Endothelial cell of umbilical vein (primary cell): Measurements from ENCODE around the gene AKR1C2. TPM values are rescaled to one million over a fixed set of nuclear protein-coding genes. Genes with fewer than 3 reads are reported as not detected.
"Not testable (repeated sequence)": the region's sequence is repeated elsewhere in the genome, so short reads cannot be mapped to it uniquely, and the experiment has no call there.

Experiments used
- BruUV-seq: library from RNA; stranded (reverse); fragments of 400-500 nt; replicated peaks from 2 replicates; lab custom pipeline; 2021; lab: Mats Ljungman, UMichigan
- CTCF ChIA-PET: fragments of 300-600, 350-600 bp; sonication (Branson Sonifier 250); formaldehyde crosslinking; loops from one replicate; lab custom pipeline; 2021; ENCODE audit warnings: antibody characterized with exemption, inconsistent platforms; lab: Charles Lee
- POLR2A ChIA-PET: fragments of 300-600, 350-600 bp; sonication (Branson Sonifier 250); formaldehyde crosslinking; loops from one replicate; lab custom pipeline; 2021; ENCODE audit warnings: antibody characterized with exemption, inconsistent platforms; lab: Charles Lee
- DNase-seq: peaks from one replicate; pipeline ENCODE4 v3.0.0-alpha.2; 2011; ENCODE audit warnings: low read depth, low spot score
- FAIRE-seq: peaks from 2 replicates; lab custom pipeline; 2011; peaks lifted over from hg19 to GRCh38; lab: Jason Lieb, UNC
- H2AFZ ChIP-seq: 2 replicates; pipeline ENCODE4 v1.6.0; 2012; ENCODE audit warnings: low read depth, low read length, control low read depth, inconsistent platforms
- H3K27ac ChIP-seq: 2 replicates; pipeline ENCODE4 v1.5.1; 2011; ENCODE audit warnings: low read depth, mild to moderate bottlenecking, control low read depth, low read length, moderate library complexity; ENCODE audit not compliant: insufficient read depth
- H3K27me3 ChIP-seq, 2 experiments: 2 replicates each; pipeline versions ENCODE4 v1.6.0 to v1.6.1; 2011; ENCODE audit warnings: low read length in 2 of 2, mixed read lengths in 1 of 2; ENCODE audit not compliant: control insufficient read depth in 2 of 2, insufficient read depth in 2 of 2
- H3K36me3 ChIP-seq, 2 experiments: 2 replicates in 1 of 2; 3 replicates in 1 of 2; pipeline ENCODE4 v1.5.1; 2011; ENCODE audit warnings: low read length in 2 of 2, mild to moderate bottlenecking in 1 of 2, moderate library complexity in 1 of 2; ENCODE audit not compliant: control insufficient read depth in 2 of 2, insufficient read depth in 2 of 2; ENCODE audit errors: extremely low read depth in 1 of 2
- H3K4me1 ChIP-seq: 3 replicates; pipeline ENCODE4 v1.5.1; 2011; ENCODE audit warnings: mild to moderate bottlenecking, low read length; ENCODE audit not compliant: control insufficient read depth, insufficient read depth; ENCODE audit errors: extremely low read depth
- H3K4me2 ChIP-seq: 2 replicates; pipeline ENCODE4 v1.6.1; 2011; ENCODE audit warnings: low read length, control low read depth, mixed read lengths; ENCODE audit not compliant: insufficient read depth
- H3K4me3 ChIP-seq, 3 experiments: fragments of 200-600 bp in 1 of 3; sonication (generic), shearing (Covaris generic) in 1 of 3; replicated peaks in 1 of 3; 2 replicates each; pipeline ENCODE4 v1.5.1; 2011 to 2016; ENCODE audit warnings: control low read depth in 3 of 3, low read length in 3 of 3, mild to moderate bottlenecking in 2 of 3, inconsistent platforms in 1 of 3, low read depth in 1 of 3, moderate library complexity in 1 of 3; ENCODE audit not compliant: insufficient read depth in 1 of 3
- H3K79me2 ChIP-seq: 2 replicates; pipeline ENCODE4 v1.6.0; 2012; ENCODE audit warnings: low read length, inconsistent platforms; ENCODE audit not compliant: control insufficient read depth, insufficient read depth
- H3K9ac ChIP-seq: replicated peaks from 2 replicates; pipeline ENCODE3; 2011; ENCODE audit warnings: low read length, control low read depth; ENCODE audit not compliant: insufficient read depth; ENCODE audit errors: extremely low read depth
- H3K9me1 ChIP-seq: replicated peaks from 3 replicates; pipeline ENCODE4 v1.6.0; 2011; ENCODE audit warnings: mild to moderate bottlenecking, low read length; ENCODE audit not compliant: control insufficient read depth, insufficient read depth; ENCODE audit errors: extremely low read depth
- H3K9me3 ChIP-seq: replicated peaks from 2 replicates; pipeline ENCODE4 v1.5.1; 2012; ENCODE audit warnings: low read length, inconsistent platforms; ENCODE audit not compliant: control insufficient read depth, insufficient read depth
- H4K20me1 ChIP-seq: replicated peaks from 2 replicates; pipeline ENCODE3; 2011; ENCODE audit warnings: mild to moderate bottlenecking, low read length; ENCODE audit not compliant: control insufficient read depth, insufficient read depth; ENCODE audit errors: extremely low read depth
- dilution Hi-C: fragments of 300-500 bp; cut with MboI; formaldehyde crosslinking; loops from one replicate; pipeline ENCODE4 v1.15.0; 2019; ENCODE audit warnings: low sequenced_read_pairs; ENCODE audit not compliant: extremely low pct_ligation_motif_present
- intact Hi-C: fragments of 100-400 bp; cut with micrococcal nuclease; formaldehyde crosslinking; loops from one replicate; pipeline ENCODE4 v1.10.0; 2022
- polyA plus RNA-seq, 4 experiments: library from polyadenylated mRNA; depleted of rRNA in 3 of 4; stranded (reverse) in 3 of 4; unstranded in 1 of 4; fragments of >200 nt; gene quantifications; 2 replicates each; pipeline versions ENCODE4 v1.2.1 to v1.2.3, GENCODE V29; 2011 to 2012; ENCODE audit warnings: missing spikeins in 1 of 4
- total RNA-seq: library from RNA; stranded (reverse); gene quantifications from 2 replicates; pipeline ENCODE4 v1.2.3, GENCODE V29; 2021

The AKR1C2 gene
- total and polyA plus RNA-seq, 2 donors (not counting 3 experiments of a cell fraction or from before 2014, with no cell fraction given): 0.84 to 1.7 TPM

DNA sequence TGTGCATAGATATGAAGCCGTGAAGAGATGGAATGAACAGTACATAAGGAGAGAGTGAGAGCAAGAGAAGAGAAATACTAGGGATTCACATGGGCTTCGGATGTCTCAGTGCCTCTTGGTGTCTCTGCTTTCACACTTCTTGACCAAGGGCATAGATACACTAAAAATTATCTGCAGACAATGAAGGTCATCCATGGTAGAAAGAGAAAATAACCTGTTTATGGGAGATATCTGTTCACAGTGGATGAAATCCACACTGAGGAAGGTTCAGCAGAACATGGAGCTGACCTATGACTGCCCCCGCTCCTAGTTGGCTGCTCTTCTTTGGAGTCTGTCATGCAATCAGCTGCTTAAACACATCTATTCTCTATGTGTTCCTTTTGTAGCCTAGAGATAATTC is 34.4 kb downstream of the AKR1C2 start:
- H3K27ac ChIP-seq, H3K9me1 ChIP-seq, H3K4me2 ChIP-seq, H3K27me3 ChIP-seq, H3K4me1 ChIP-seq, H3K79me2 ChIP-seq, intact Hi-C loops, POLR2A ChIA-PET, BruUV-seq, H3K9me3 ChIP-seq, dilution Hi-C loops, DNase-seq, H3K9ac ChIP-seq, FAIRE-seq, H3K36me3 ChIP-seq, H4K20me1 ChIP-seq, H2AFZ ChIP-seq, H3K4me3 ChIP-seq: not testable (repeated sequence)
- CTCF ChIA-PET: interaction anchor here (1.5 kb wide), 1 partner anchor 9 kb away, joined by 4 read pairs; no protein-coding TSS in a partner anchor

DNA sequence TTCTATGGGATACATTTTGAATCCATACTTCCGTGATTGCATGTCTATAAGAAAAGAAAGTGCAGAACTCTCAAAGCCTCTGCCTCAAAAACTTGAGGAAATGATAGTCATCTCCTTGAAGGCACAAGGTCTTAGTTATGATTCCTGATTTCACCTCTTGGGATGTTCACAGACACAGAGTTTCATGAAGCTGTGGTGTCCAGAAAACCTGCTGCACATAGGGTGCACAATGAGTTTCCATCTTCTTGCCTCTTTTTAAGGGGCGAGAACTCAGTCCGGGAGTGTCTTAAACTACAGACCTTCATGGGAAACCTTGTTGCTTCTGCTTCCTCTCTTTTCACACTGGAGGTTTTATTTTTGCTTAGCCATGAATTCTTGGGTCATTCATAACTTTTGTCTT is 36.5 kb downstream of the AKR1C2 start:
- CTCF ChIA-PET, H2AFZ ChIP-seq, H4K20me1 ChIP-seq, BruUV-seq, H3K36me3 ChIP-seq, H3K9me1 ChIP-seq, H3K4me3 ChIP-seq, intact Hi-C loops, POLR2A ChIA-PET, H3K9me3 ChIP-seq, H3K27ac ChIP-seq, FAIRE-seq, DNase-seq, H3K79me2 ChIP-seq, H3K9ac ChIP-seq, H3K27me3 ChIP-seq, H3K4me1 ChIP-seq, H3K4me2 ChIP-seq, dilution Hi-C loops: not testable (repeated sequence)

- H3K9me1 ChIP-seq, H3K4me2 ChIP-seq, H3K27me3 ChIP-seq, H3K9ac ChIP-seq, H4K20me1 ChIP-seq, POLR2A ChIA-PET, intact Hi-C loops, H2AFZ ChIP-seq, H3K79me2 ChIP-seq, H3K27ac ChIP-seq, H3K4me1 ChIP-seq, FAIRE-seq, H3K4me3 ChIP-seq, CTCF ChIA-PET, BruUV-seq, dilution Hi-C loops, H3K9me3 ChIP-seq, H3K36me3 ChIP-seq, DNase-seq: not testable (repeated sequence)
These were observed 37.9 kb downstream of the AKR1C2 start for GRCh38 chr10:4965763-4966162.

GRCh38 chr10:4963815-4964154 is 39.9 kb downstream of the AKR1C2 start:
- H2AFZ ChIP-seq, intact Hi-C loops, H3K79me2 ChIP-seq, H3K9me1 ChIP-seq, POLR2A ChIA-PET, H3K27me3 ChIP-seq, H3K4me3 ChIP-seq, CTCF ChIA-PET, H3K9ac ChIP-seq, H3K36me3 ChIP-seq, BruUV-seq, H4K20me1 ChIP-seq, H3K27ac ChIP-seq, H3K4me2 ChIP-seq, H3K4me1 ChIP-seq, dilution Hi-C loops, FAIRE-seq, DNase-seq, H3K9me3 ChIP-seq: not testable (repeated sequence)
